Occipital lobe (tissue), 2 donors: Measurements from ENCODE around the gene C22orf39. TPM values are rescaled to one million over a fixed set of nuclear protein-coding genes. Genes with fewer than 3 reads are reported as not detected.

ENCODE experiments used
- DNase-seq: peaks from one replicate; lab custom pipeline; 2025; lab: John Stamatoyannopoulos, UW
- total RNA-seq: library from RNA; depleted of rRNA; stranded (reverse); fragments of >200 nt; gene quantifications from one replicate; pipeline ENCODE4 v1.2.3, GENCODE V29; 2014

Gene C22orf39
- total RNA-seq, 1 donor from 2014 or later = 31.8 TPM

DNA sequence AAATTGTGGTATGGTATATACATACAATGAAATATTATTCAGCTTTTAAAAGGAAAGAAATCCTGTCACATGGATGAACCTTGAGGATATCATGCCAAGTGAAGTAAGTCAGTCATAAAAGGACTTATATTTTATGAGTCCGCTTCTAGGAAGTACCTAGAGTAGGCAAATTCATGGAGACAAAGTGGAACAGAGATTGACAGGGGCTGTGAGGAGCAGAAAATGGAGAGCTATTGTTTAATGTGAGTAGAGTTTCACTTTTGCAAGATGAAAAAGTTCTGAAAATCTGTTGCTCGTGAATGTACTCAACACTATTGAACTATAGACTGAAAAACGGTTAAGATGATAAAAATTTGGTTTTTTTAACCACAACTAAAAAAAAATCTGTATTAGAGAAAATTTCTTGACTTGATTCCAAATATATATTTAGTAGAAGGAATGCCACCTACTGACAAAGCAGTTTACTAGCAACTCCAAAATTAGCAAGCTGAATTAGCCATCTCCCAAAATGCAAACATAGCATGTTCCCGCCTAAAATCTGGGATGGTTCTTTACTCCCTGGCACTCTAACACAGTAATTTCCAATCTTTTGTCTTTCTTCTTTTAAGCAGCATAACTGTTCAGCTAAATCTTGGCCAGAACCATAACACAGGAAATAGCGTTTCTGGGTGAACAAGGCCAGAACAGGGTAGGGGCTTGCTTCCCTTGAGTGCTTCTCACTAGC, 30.0 kb upstream of the C22orf39 start:
- DNase-seq = no peak

DNA sequence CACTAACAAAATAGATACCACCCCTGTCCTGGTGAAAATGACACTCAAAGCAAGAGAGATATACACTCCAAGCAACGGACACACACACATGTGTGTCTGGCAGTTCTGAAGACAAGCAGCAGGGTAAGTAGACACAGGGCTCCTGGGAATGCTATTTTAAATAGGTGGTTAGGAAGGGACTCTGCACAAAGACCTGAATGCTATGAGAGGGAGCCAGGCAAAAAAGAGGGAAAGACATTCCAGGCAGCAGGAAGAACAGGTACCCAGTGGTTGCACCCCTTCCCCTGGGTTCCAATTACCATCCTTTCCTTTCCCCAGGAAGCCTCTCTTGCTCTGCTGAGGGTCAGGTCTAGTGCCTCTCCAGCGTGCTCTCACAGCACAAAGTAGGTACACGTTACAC, 28.5 kb upstream of the C22orf39 start:
- DNase-seq = no peak

DNA sequence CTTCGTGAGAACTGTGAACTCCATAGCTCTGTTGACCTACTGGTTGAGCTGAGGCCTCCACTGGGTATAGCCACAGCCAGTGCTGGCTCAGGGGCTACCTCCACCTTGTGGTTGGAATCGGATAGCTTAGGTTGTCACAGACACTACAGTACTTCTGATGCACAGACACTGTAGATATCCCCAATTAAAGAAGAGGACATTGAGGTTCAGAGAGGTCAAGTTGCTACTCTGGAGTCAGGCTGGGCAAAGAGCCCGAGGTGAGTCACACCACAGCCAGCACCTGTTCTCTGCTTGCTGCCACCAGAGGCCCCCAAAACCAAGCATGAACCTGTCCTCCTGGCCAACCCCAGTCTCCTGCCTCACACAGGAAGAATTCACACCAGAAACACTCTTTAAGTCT, 26.1 kb upstream of the C22orf39 start:
- no peak for DNase-seq

DNA sequence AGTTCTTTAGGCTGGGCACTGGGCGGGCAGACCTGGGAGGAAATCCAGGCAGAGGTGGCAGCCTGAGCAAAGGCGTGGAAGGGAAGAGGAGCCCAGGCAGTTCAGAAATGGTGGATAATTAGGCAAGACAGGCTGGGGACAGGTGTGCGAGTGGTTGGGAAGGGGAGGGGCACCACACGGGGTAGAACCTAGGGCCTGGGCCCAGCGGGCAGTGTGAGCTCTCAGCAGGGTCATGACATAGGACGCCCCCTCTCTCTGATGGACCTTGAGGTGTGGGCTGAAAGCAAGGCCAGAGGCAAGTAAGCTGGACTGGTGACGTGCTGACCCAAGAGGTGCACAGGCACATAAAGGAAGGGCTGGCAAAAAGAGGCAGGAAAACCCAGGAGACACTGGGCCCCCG, 24.7 kb upstream of the C22orf39 start:
- DNase-seq = no peak

DNA sequence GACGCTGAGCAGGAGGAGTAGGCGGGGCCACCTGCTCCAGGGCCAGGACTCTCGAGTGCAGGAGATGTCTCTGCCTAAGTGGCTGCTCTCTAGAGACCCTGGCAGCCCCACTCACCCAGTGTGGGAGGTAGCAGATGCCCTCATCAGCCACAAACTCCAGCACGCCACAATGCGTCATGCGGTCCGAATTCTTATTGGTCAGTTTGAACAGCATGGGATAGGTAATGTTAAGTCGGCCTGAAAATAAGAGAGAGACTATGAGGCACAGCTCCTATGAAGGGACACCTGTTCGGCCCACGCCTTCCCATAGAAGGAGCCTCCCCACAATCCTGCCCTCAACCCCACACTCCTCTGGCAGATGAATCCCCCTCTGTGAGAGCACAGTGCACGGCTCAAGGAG, 24.1 kb upstream of the C22orf39 start:
- no peak for DNase-seq

DNA sequence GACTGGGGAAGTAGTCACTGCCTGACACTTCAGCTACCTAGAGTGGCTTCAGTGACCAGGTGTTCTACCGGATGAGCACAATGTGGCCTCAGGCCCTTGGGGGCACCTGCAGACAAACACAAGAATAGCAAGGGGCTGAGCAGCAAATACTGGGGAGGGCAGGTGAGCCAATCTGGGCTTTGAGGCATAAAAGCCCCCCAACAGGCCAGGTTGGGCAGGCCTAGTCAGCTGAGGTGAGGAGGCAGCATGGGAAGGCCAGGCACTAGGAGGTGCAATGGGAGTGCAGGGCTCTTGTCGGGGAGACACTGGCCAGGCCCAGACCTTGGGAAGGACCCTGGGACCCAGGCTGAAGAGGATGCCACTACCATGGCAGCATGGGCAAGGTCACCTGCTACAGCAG, 22.5 kb upstream of the C22orf39 start:
- DNase-seq = no peak

DNA sequence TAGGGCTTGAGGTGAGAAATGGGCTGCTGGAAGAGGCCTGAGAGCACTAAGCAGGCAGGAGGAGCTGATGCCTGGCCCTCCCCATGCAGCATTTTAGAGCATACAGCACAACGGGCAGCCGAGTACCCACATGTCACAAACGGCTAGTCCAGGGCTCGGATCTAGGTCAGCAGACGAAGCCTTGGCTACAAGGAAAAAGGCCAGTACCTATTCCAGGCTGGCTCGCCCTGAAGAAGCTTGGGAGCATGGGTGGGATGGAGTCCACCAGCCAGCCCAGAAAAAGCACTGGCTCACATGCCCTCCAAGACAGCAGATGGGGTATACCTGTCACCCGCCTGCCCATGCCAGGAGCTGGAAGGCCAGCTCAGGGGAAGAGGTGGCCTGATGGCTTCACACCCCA, 21.9 kb upstream of the C22orf39 start:
- DNase-seq = no peak

DNA sequence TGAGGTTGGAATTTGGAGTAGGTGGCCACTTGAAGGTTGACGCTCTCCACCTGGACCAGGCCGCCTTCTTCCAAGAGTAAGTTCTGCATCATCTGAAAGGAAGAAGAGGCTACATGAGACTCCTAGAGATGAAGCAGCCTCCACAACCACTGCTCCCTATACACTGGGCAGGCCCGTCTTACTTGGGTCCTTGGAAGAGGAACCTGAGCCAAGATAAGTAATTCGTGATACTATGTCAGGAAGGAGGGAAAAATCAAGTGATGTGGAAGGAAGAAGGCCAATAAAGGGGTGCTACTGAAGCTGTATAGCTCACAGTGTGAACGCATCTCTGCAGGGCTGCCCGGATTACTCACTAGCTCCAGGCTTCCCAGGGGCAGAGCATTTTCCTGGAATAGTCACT, 20.4 kb upstream of the C22orf39 start:
- DNase-seq = no peak

DNA sequence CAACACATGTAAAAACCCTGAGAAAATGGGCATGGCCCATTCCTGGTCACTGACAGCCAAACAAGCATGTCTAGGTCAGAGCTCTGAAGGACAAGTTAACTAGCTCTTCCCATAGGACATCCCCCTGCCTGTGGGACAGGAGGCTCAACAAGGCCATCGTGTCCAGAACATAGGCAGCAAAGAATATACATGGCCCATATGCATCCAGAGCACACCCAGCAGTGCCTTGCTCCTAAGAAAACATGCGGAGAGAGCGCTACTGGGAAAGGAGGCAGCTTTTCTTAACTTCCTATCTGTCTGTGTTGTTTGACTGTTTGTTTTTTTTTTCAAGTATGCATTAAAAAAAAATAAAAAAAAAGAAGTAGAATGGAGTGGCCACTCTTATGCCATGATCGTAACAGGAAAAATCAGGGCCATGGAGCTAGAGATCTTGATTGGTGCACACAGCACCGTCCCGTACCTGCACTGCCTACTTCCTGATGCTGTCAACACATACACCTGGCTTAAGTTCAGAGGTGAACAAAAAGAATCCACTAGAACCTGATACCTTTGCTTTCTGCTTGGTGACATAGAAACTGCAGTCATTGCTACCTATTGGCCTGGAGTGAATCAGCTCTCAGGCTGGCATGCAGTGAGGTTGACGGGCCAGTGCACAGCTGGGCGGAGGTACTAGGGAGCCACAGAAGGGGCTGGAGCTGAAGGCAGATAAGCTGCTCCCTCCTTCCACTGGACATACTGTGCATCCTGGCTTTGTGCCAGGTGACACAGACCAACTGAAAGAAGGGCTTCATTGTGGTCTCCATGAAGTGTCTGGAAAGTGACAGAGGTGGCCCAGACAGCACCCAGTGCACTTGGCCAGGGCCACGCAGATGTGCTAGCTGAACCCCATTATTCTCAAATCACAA, 19.6 kb upstream of the C22orf39 start:
- DNase-seq = no peak

DNA sequence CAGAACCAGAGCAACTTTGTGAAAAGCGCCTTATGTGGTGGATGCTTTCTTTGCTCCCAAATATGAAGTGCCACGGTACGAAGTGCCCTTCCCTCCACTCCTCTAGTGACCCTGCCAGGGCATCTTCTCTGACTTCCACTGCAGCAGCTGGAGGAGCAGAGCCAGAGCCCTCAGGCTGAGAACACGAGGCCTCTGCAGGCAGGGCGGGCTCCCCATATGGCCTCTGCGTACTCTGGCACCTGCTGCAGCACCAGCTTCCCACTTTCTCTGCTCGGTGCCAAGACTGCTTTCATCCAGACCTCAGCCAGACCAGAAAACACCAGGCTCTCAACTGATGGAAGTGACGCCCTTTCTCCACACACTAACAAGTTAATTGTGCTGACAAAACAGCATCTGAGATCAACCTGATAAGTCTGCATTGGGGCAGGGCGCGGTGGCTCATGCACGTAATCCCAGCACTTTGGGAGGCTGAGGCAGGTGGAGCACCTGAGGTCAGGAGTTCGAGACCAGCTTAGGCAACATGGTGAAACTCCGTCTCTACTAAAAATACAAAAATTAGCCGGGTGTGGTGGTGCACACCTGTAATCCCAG, 18.7 kb upstream of the C22orf39 start:
- no peak for DNase-seq

DNA sequence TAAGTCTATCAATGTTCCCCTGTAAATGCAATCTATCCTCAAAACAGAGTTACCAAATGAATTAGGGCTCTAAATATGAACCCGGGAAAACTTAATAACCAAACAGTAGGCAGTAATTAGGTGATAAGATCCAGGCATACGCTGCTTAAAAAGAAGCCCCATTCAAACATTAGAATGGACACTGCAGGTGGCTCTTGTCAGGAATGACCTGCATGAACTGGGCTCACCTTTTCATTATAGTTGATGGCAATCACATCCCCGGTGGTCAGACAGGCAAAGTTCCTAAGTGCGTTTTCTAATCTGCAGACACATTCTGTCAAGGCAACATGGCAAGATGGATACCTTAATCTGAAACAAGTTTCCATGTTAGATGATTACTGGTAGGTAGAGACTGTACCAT, 17.5 kb upstream of the C22orf39 start:
- no peak for DNase-seq

DNA sequence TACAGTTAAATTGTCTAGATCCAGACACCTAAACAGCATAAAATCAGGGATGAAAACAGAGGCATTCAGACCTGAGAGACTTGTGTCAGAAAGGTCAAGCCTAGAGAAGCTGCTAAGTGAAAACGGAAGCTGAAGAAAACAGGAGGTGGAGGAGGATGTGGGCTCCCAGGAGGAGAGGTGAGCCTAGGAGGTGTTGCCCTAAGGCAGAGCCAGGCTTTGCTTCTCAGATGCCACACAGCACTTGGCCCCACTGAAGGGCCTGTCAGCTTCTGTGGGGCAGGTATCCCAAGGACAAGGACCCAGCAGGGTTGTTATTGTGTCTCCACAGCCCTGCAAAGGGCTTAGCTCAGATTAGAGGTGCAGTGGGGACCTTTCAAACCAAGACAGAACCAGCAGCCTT, 17.0 kb upstream of the C22orf39 start:
- DNase-seq = no peak

DNA sequence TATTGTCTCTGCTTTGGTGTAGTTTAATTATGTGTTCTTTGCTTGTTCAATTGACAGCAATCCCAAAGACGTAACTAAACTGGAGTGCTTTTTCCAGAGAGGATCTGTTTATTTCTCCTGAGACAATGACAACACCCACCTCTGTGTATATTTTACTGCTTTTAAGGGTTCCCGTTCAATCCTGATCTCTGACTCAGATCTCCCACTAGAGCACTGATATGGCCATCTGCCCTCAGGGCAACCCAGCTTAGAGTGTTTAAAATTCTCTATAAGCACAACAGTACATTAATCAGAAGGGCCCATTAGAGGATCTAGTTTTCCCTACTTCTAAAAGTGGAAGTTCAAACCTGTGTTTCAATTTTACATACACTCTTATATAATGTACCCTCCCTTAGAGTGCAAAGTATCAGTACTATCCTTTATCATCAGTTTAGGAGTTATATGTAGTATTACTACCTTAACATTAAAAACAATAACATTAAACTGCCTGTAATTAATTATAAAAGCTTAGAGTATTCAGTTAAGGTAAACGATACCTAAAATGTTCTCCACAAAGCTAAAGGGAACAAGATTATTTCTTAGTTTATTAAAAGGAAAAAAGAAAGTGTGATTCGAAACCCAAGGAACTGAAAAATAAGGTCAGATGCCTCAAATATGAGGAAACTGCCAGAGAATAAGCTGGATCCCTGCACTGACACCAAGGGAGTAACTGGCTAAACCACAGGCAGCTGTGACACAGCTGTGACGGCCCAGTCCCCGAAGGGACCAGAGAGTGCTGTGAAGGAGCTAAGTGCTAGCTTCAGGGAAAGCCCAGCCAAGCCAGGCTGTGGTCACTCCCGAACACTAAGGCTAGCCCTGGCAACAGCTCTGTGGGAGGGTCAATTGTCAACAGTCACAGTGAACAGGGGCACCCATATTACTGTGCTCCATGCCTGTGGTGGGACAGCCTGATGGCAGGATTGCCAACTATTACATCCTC, 16.3 kb upstream of the C22orf39 start:
- DNase-seq = no peak

DNA sequence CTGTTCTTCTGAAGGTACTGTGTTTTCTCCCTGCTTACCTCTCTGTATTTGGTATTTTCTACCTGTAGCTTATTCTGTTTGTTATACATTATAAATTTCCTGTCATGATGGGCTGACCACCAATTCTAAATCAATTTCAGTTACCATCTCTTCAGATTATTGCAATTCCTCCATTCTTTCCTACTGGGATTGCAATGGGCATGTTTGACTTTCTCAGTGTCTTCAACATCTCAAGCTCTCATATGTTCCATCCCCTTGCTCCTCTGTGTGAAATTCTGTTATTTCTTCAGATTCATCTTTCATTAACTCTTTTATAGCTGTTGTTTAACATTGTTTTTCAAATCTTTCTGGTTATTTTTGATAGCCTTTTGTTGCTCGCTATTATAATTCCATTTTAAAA, 15.5 kb upstream of the C22orf39 start:
- DNase-seq = no peak

DNA sequence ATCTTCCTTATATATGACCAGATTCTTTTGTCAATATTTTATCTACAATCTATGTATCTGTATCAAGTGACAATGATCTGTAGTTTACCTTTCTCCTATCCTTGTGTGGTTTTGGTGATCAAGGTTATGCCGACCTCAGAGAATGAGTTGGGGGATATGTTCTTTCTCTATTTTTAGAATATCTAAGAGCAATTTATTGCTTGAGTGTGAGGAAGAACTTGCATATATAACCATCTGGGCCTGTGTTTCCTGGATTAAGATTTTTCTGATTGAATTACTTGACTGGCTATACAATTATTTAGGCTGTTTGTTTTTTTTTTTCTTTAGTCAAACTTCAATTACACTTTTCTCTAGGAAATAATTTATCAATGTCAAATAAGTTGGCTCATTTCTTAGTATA, 14.0 kb upstream of the C22orf39 start:
- no peak for DNase-seq

DNA sequence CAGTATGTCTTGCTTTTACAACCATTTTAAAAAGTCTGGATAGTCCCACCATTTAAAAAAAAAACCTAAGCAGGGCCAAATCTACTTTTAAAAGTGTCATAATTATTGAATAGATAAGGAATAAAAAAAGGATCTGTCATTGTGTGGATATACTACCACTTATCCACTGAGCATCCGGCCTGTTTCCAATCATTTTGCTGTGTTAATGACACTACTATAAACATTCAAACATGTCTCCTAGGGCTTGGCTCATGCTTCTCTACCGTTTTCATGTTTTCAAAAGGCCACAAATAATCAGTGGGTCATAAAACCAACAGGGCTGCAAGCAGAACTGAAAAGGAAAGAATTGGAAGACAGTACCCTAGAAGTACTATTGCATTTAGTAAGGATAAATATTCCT, 12.5 kb upstream of the C22orf39 start:
- DNase-seq = no peak

DNA sequence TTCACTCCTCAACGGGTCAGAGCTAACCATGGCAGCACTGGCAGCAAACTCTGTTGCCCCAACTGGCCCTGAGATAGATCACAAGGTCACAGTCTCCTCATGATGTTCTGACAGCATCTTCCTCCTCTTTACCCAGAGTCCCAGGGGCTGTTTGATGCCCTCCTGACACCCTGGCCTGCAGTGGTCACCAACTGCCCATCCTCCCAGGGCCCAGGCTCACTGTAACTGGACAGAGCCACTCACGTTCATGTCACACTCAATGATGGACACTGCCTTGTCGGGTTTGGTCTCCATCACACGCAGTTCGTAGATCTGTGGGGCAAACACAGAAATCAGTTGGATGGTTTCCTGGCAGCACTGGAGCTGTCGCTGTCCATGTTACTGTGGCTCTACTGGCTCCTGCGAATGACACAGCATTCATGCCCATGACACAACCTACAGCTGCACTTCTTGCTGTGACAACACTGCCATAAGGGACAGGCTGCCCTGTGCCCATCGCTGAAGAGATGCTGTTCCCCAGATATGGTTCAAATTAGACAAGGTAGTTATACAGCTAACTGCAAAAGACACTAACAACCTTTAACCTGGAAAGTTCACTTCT, 10.4 kb upstream of the C22orf39 start:
- no peak for DNase-seq

DNA sequence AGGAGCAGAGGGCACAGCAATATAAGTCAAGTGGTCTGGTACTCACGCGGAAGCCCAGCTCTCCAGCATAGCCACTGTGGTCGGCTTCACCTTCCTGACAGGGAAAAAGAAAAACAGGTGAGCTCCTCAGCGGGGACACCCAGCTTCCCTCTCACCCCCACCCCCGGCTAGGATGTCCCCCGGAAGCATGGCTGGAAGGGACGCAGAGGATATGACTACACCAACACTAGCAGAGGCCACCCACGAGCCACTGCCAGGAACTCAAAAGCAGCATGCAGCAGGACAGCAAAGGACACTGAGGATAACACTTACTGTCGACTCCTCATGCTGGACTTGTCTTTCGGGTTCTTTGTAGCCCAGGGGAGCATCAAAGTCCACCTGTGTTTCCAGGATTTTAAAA, 9.0 kb upstream of the C22orf39 start:
- DNase-seq = no peak

DNA sequence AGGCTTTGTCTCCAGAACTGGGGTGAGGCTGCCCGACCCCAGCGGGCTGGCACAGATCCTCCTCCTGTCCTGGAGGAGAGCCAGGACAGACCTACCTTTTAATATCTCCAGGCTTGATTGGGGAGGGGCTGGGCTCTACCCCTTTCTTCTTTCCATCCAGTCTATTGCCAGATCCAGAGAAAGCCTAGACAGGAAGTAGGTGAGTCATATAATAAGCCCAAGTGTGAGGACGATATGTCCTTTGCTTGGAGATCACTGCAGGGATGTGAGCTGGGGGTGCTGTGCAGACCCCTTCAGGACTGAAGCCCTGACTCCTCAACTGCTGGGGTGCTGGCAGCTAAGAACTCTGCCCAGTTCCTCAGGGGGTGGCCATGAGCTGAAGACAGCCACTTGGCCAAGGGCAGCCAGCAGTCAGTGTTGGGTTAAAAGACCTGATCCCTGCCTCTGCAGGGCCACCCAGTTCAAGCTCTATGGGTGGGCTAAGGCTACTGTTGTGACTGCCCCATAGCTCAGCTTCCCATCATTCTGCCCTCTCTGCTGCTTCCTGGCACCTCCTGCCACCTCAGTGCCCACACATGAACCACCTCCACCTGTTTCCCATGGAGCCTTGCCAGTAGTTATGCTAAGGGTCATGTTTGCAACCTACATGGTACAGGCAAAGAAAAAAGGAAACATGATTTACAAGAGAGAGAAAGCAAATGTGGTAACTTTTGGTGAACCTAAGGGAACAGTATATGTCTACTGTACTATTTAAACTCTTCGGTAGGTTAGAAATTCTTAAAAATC, 8.3 kb upstream of the C22orf39 start:
- no peak for DNase-seq

DNA sequence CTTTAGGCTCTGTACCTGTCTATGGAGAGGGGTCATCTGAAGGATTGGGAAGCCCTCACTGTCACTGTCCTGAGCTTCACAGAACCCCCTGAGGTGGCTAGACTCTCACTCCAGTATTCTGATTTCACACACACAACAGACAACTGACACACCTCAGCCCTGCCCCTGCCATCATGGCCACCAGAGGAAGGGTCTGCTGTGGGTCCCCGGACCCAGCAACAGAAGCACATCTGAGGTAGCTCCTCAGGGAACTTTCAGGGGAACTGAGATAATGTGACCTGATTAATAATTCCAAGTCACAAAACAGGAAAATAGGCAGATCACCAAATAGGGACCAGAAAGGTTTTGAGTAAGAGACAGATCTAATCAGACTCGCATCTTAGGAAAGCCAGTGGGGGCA, 7.5 kb upstream of the C22orf39 start:
- DNase-seq = no peak
